Hepatocyte (in vitro differentiated cells): Measurements from ENCODE around the gene TUT1. TPM values are rescaled to one million over a fixed set of nuclear protein-coding genes. Genes with fewer than 3 reads are reported as not detected.

Experiments used
- DNase-seq: peaks from one replicate; pipeline ENCODE4 v3.0.0-alpha.2; 2016; ENCODE audit warnings: low spot score
- H2AFZ ChIP-seq: fragments of 200-600 bp; sonication (generic); 2 replicates; pipeline ENCODE4 v1.6.0; 2016; ENCODE audit warnings: antibody characterized with exemption, mild to moderate bottlenecking
- H3K27ac ChIP-seq: fragments of 200-600 bp; sonication (generic); 2 replicates; pipeline ENCODE4 v1.5.1; 2016; ENCODE audit warnings: mild to moderate bottlenecking
- H3K27me3 ChIP-seq: fragments of 200-600 bp; sonication (generic); 2 replicates; pipeline ENCODE4 v1.6.1; 2016
- H3K36me3 ChIP-seq: fragments of 200-600 bp; sonication (generic); replicated peaks from 2 replicates; pipeline ENCODE4 v1.5.1; 2016; ENCODE audit warnings: low read depth; ENCODE audit not compliant: insufficient read depth
- H3K4me1 ChIP-seq: fragments of 200-600 bp; sonication (generic); 2 replicates; pipeline ENCODE4 v1.5.1; 2016; ENCODE audit warnings: mild to moderate bottlenecking, moderate library complexity; ENCODE audit not compliant: insufficient read depth
- H3K4me2 ChIP-seq: fragments of 200-600 bp; sonication (generic); 2 replicates; pipeline ENCODE4 v1.6.0; 2016
- H3K4me3 ChIP-seq: fragments of 200-600 bp; sonication (generic); 2 replicates; pipeline ENCODE4 v1.5.1; 2016; ENCODE audit warnings: mild to moderate bottlenecking
- H3K79me2 ChIP-seq: fragments of 200-600 bp; sonication (generic); 2 replicates; pipeline ENCODE4 v1.6.0; 2017; ENCODE audit warnings: mild to moderate bottlenecking
- H3K9me2 ChIP-seq: fragments of 200-600 bp; sonication (generic); replicated peaks from 2 replicates; pipeline ENCODE4 v1.6.0; 2017; ENCODE audit warnings: mild to moderate bottlenecking; ENCODE audit not compliant: insufficient read depth
- H3K9me3 ChIP-seq: fragments of 200-600 bp; sonication (generic); 2 replicates; pipeline ENCODE4 v1.5.1; 2016; ENCODE audit warnings: low read depth, mild to moderate bottlenecking
- H4K20me1 ChIP-seq: fragments of 200-600 bp; sonication (generic); 2 replicates; pipeline ENCODE4 v1.6.0; 2016; ENCODE audit warnings: mild to moderate bottlenecking; ENCODE audit not compliant: insufficient read depth, poor library complexity, severe bottlenecking
- EZH2 ChIP-seq: fragments of 200-600 bp; sonication (generic); IDR thresholded peaks from 2 replicates; pipeline ENCODE4 v1.6.1; 2016; ENCODE audit warnings: antibody characterized with exemption, mild to moderate bottlenecking, borderline replicate concordance
- EZH2phosphoT487 ChIP-seq: fragments of 200-600 bp; sonication (generic); IDR thresholded peaks from one replicate; pipeline ENCODE4 v1.6.1; 2018; ENCODE audit warnings: antibody characterized with exemption, mild to moderate bottlenecking, low read depth, moderate library complexity; ENCODE audit not compliant: unreplicated experiment, severe bottlenecking
- WGBS: methylation state at CpG from one replicate; pipeline ENCODE4 v1.1.6; 2016; ENCODE audit warnings: low lambda C conversion rate; ENCODE audit errors: missing lambda C conversion rate; 5-methylcytosine and 5-hydroxymethylcytosine counted together
- polyA plus RNA-seq: library from polyadenylated mRNA; unstranded; fragments of >200 nt; fragmentation: Nextera tagmentation; extraction: Ambion mirVana; gene quantifications from 2 replicates; pipeline ENCODE4 v1.2.1, GENCODE V29; 2016
- total RNA-seq: library from RNA; depleted of rRNA; stranded (reverse); fragments of >200 nt; gene quantifications from 2 replicates; pipeline ENCODE4 v1.2.3, GENCODE V29; 2014
- TF ChIP-seq, protein P1 (sequence below): fragments of 200-600 bp; sonication (generic); IDR thresholded peaks from 2 replicates; pipeline ENCODE4 v1.5.1; 2016; ENCODE audit warnings: antibody characterized with exemption, mild to moderate bottlenecking; ENCODE audit not compliant: poor library complexity

TUT1 gene
- total and polyA plus RNA-seq, 2 experiments from 2014 or later, result 11.7 to 14.2 TPM

- Histone ChIP-seq H3K4me1 (peaks cover 8% of the 10 kb centered on the region), H4K20me1 (peaks cover 2% of the 10 kb centered on the region), H3K27me3 (no peaks in the 10 kb centered on the region), H3K27ac (no peak overlapping the region), H3K36me3 (no peaks in the 10 kb centered on the region), H2AFZ (no peak overlapping the region), H3K9me3 (no peaks in the 10 kb centered on the region), H3K4me2 (no peak overlapping the region), H3K4me3 (no peak overlapping the region), H3K79me2 (peaks cover 13% of the 10 kb centered on the region), H3K9me2 (no peaks in the 10 kb centered on the region)
- TF ChIP-seq EZH2phosphoT487, result no peak
- TF ChIP-seq, protein P1, sequence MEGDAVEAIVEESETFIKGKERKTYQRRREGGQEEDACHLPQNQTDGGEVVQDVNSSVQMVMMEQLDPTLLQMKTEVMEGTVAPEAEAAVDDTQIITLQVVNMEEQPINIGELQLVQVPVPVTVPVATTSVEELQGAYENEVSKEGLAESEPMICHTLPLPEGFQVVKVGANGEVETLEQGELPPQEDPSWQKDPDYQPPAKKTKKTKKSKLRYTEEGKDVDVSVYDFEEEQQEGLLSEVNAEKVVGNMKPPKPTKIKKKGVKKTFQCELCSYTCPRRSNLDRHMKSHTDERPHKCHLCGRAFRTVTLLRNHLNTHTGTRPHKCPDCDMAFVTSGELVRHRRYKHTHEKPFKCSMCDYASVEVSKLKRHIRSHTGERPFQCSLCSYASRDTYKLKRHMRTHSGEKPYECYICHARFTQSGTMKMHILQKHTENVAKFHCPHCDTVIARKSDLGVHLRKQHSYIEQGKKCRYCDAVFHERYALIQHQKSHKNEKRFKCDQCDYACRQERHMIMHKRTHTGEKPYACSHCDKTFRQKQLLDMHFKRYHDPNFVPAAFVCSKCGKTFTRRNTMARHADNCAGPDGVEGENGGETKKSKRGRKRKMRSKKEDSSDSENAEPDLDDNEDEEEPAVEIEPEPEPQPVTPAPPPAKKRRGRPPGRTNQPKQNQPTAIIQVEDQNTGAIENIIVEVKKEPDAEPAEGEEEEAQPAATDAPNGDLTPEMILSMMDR, result no peak
- WGBS, result 96% methylated on average over 6 of the region's 6 CpGs
- DNase-seq, result no peak
These were observed 14.1 kb upstream of the TUT1 start for GRCh38 chr11:62605467-62605866.

DNA sequence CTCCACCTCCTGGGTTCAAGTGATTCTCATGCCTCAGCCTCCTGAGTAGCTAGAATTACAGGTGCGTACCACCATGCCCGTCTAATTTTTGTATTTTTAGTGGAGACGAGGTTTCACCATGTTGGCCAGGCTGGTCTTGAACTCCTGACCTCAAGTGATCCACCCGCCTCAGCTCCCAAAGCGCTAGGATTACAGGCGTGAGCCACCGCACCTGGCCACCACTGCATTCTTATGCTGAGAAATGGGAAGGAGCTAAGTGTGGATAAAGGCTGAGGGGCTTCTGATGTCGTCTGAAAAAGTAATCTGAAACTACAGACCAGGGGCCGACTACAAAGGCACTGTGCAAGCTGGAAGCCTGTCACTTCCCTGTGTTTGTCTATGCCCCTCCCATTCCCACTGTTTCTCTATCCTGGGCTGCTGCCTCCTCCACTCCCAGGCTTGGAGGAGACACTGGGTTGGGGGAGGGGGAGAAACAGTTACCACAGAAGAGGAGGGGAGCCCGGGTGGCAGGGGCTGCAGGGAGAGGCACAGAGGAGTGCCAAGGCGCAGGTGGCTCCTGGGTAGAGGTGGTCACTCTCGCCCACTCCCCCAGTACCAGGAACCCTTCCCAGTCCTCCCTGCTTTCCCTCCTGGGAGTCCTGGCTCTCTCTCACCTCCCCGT is 13.3 kb upstream of the TUT1 start:
- H2AFZ ChIP-seq, result no peak overlapping the region
- H3K9me2 ChIP-seq, result no peaks in the 10 kb centered on the region
- H3K36me3 ChIP-seq, result no peaks in the 10 kb centered on the region
- H3K4me2 ChIP-seq, result no peak overlapping the region
- no peaks in the 10 kb centered on the region for H3K27me3 ChIP-seq
- no peaks in the 10 kb centered on the region for H3K9me3 ChIP-seq
- peaks cover 11% of the 10 kb centered on the region for H4K20me1 ChIP-seq
- peak; percentile 41 for DNase-seq
- H3K79me2 ChIP-seq, result peaks cover 17% of the 10 kb centered on the region
- peaks cover 16% of the 10 kb centered on the region for H3K4me1 ChIP-seq
- TF ChIP-seq EZH2phosphoT487, result no peak
- TF ChIP-seq, protein P1, result no peak
- no peak for TF ChIP-seq EZH2
- no peak overlapping the region for H3K27ac ChIP-seq
- no peak overlapping the region for H3K4me3 ChIP-seq
- WGBS, result 71% methylated on average over 13 of the region's 13 CpGs

- Histone ChIP-seq H3K27ac (no peak overlapping the region), H3K4me1 (peaks cover 20% of the 10 kb centered on the region), H3K9me2 (no peaks in the 10 kb centered on the region), H3K9me3 (no peaks in the 10 kb centered on the region), H4K20me1 (peaks cover 14% of the 10 kb centered on the region), H3K4me3 (no peak overlapping the region), H3K4me2 (no peak overlapping the region), H3K36me3 (no peaks in the 10 kb centered on the region), H3K27me3 (no peaks in the 10 kb centered on the region), H3K79me2 (peaks cover 23% of the 10 kb centered on the region), H2AFZ (no peak overlapping the region)
- TF ChIP-seq, protein P1, result no peak
- TF ChIP-seq EZH2phosphoT487, result no peak
- no peak for TF ChIP-seq EZH2
- 96% methylated on average over 8 of the region's 8 CpGs for WGBS
- no peak for DNase-seq
These were observed 12.5 kb upstream of the TUT1 start for GRCh38 chr11:62603776-62604299.
